HCT116 (cell line): ENCODE measurements around the gene LTO1. TPM values are rescaled to one million over a fixed set of nuclear protein-coding genes. Genes with fewer than 3 reads are reported as not detected.

Source experiments
- ATAC-seq: fragments of 200-7000 bp; cut with Tn5 transposase; 2 replicates; pipeline ENCODE4 v1.9.1; 2020; ENCODE audit warnings: mild to moderate bottlenecking, moderate library complexity
- BruUV-seq: library from RNA; stranded (reverse); fragments of 400-500 nt; replicated peaks from 2 replicates; lab custom pipeline; 2021; lab: Mats Ljungman, UMichigan
- CTCF ChIA-PET: fragments of 300-600 bp; sonication (Branson Sonifier 250); formaldehyde crosslinking; loops from one replicate; lab custom pipeline; 2021; ENCODE audit warnings: antibody characterized with exemption; lab: Charles Lee
- POLR2A ChIA-PET: fragments of 300-600, 350-600 bp; sonication (Branson Sonifier 250); formaldehyde crosslinking; loops from one replicate; lab custom pipeline; 2021; ENCODE audit warnings: antibody characterized with exemption; lab: Charles Lee
- RAD21 ChIA-PET, 2 experiments: fragments of 300-600 bp; sonication (Branson Sonifier 250); formaldehyde crosslinking; loops; one replicate each; lab custom pipeline; 2023; ENCODE audit warnings: low total read pairs in 2 of 2; ENCODE audit not compliant: uncharacterized antibody in 2 of 2, unreplicated experiment in 2 of 2, low non-redundant PET in 1 of 2; lab: Charles Lee
- DNase-seq: peaks from one replicate; pipeline ENCODE4 v3.0.0-alpha.2; 2010; ENCODE audit warnings: low read depth, low spot score
- H2AFZ ChIP-seq: fragments of 200-600 bp; shearing (Covaris generic), sonication (generic); 2 replicates; pipeline ENCODE4 v1.6.1; 2017; ENCODE audit warnings: low read depth, mixed run types, mixed read lengths, antibody characterized with exemption, low read length; ENCODE audit not compliant: poor library complexity, severe bottlenecking
- H3K27ac ChIP-seq: 2 replicates; pipeline ENCODE4 v1.5.1; 2012; ENCODE audit warnings: low read depth, low read length
- H3K27me3 ChIP-seq: fragments of 200-600 bp; sonication (generic); 2 replicates; pipeline ENCODE4 v1.6.1; 2016; ENCODE audit warnings: mixed run types, low read length, mixed read lengths; ENCODE audit not compliant: insufficient read depth
- H3K36me3 ChIP-seq, 2 experiments: fragments of 200-500 bp in 1 of 2; fragments of 200-600 bp in 1 of 2; sonication (Bioruptor generic) in 1 of 2; sonication (generic) in 1 of 2; 2 replicates each; pipeline versions ENCODE4 v1.5.1 to v1.6.1; 2014 to 2016; ENCODE audit warnings: low read length in 2 of 2, inconsistent platforms in 1 of 2, mixed read lengths in 1 of 2, mixed run types in 1 of 2; ENCODE audit not compliant: insufficient read depth in 2 of 2, control insufficient read depth in 1 of 2
- H3K4me1 ChIP-seq, 2 experiments: fragments of 200-600 bp in 1 of 2; sonication (generic) in 1 of 2; 2 replicates each; pipeline versions ENCODE4 v1.5.1 to v1.6.1; 2012 to 2017; ENCODE audit warnings: low read length in 2 of 2, inconsistent platforms in 1 of 2, mild to moderate bottlenecking in 1 of 2, mixed read lengths in 1 of 2, mixed run types in 1 of 2, moderate library complexity in 1 of 2; ENCODE audit not compliant: insufficient read depth in 2 of 2, control insufficient read depth in 1 of 2
- H3K4me2 ChIP-seq: fragments of 200-600 bp; sonication (generic); 2 replicates; pipeline ENCODE4 v1.6.1; 2017; ENCODE audit warnings: mixed run types, low read length, mixed read lengths
- H3K4me3 ChIP-seq, 2 experiments: fragments of 200-600 bp in 1 of 2; sonication (generic) in 1 of 2; replicated peaks in 1 of 2; 2 replicates each; pipeline ENCODE4 v1.5.1; 2011 to 2016; ENCODE audit warnings: low read length in 2 of 2, control low read depth in 1 of 2, low read depth in 1 of 2, mild to moderate bottlenecking in 1 of 2, mixed read lengths in 1 of 2, mixed run types in 1 of 2
- H3K79me2 ChIP-seq: fragments of 200-600 bp; sonication (generic); 2 replicates; pipeline ENCODE4 v1.6.1; 2017; ENCODE audit warnings: mild to moderate bottlenecking, mixed run types, low read length, moderate library complexity, mixed read lengths; ENCODE audit not compliant: insufficient read depth
- H3K9ac ChIP-seq: fragments of 200-600 bp; sonication (generic); 2 replicates; pipeline ENCODE4 v1.6.1; 2016; ENCODE audit warnings: low read length, mixed read lengths
- H3K9me2 ChIP-seq: fragments of 200-600 bp; sonication (generic), shearing (Covaris generic); 2 replicates; pipeline ENCODE4 v1.6.1; 2017; ENCODE audit warnings: mixed run types, mild to moderate bottlenecking, moderate library complexity; ENCODE audit not compliant: insufficient read depth
- H3K9me3 ChIP-seq, 2 experiments: fragments of 200-500 bp in 1 of 2; fragments of 200-600 bp in 1 of 2; sonication (Bioruptor generic) in 1 of 2; sonication (generic) in 1 of 2; 2 replicates each; pipeline ENCODE4 v1.6.1; 2014 to 2017; ENCODE audit warnings: low read length in 2 of 2, mixed read lengths in 2 of 2, inconsistent platforms in 1 of 2, low read depth in 1 of 2, mild to moderate bottlenecking in 1 of 2, mixed run types in 1 of 2, moderate library complexity in 1 of 2; ENCODE audit not compliant: control insufficient read depth in 1 of 2, insufficient read depth in 1 of 2
- H4K20me1 ChIP-seq: fragments of 200-600 bp; sonication (generic), shearing (Covaris generic); 2 replicates; pipeline ENCODE4 v1.6.1; 2017; ENCODE audit warnings: mixed run types, mild to moderate bottlenecking, moderate library complexity; ENCODE audit not compliant: insufficient read depth
- CBX3 ChIP-seq: IDR thresholded peaks from 2 replicates; pipeline ENCODE4 v1.6.1; 2012; ENCODE audit warnings: low read depth
- CEBPB ChIP-seq: IDR thresholded peaks from 2 replicates; pipeline ENCODE4 v1.6.1; 2012; ENCODE audit warnings: low read depth
- CTCF ChIP-seq, 3 experiments: fragments of 200-600 bp in 1 of 3; sonication (generic) in 1 of 3; IDR thresholded peaks in 2 of 3; conservative IDR thresholded peaks in 1 of 3; 2 replicates each; pipeline ENCODE4 v1.5.1; 2012 to 2017; ENCODE audit warnings: low read depth in 2 of 3, low read length in 2 of 3, antibody characterized with exemption in 1 of 3, borderline replicate concordance in 1 of 3, control low read depth in 1 of 3, mild to moderate bottlenecking in 1 of 3, mixed read lengths in 1 of 3, mixed run types in 1 of 3, moderate library complexity in 1 of 3; ENCODE audit not compliant: insufficient read depth in 1 of 3
- ELF1 ChIP-seq: IDR thresholded peaks from 2 replicates; pipeline ENCODE4 v1.6.1; 2012; ENCODE audit warnings: low read depth, borderline replicate concordance
- EZH2 ChIP-seq: fragments of 200-600 bp; sonication (generic); IDR thresholded peaks from 2 replicates; pipeline ENCODE4 v1.6.1; 2017; ENCODE audit warnings: antibody characterized with exemption, mixed run types
- EZH2phosphoT487 ChIP-seq: fragments of 200-600 bp; IDR thresholded peaks from 2 replicates; pipeline ENCODE4 v1.6.1; 2018; ENCODE audit warnings: antibody characterized with exemption, borderline replicate concordance
- FOSL1 ChIP-seq: IDR thresholded peaks from 2 replicates; pipeline ENCODE4 v1.6.1; 2012; ENCODE audit warnings: low read depth
- JUND ChIP-seq: IDR thresholded peaks from 2 replicates; pipeline ENCODE4 v1.6.1; 2012
- POLR2A ChIP-seq: IDR thresholded peaks from 2 replicates; pipeline ENCODE4 v1.7.0; 2011; ENCODE audit warnings: borderline replicate concordance; ENCODE audit not compliant: insufficient read depth, insufficient read length; ENCODE audit errors: extremely low read depth
- RAD21 ChIP-seq: IDR thresholded peaks from 2 replicates; pipeline ENCODE4 v1.6.1; 2012; ENCODE audit warnings: low read depth, mild to moderate bottlenecking
- REST ChIP-seq: IDR thresholded peaks from 2 replicates; pipeline ENCODE4 v1.6.1; 2012; ENCODE audit warnings: low read depth
- TCF7L2 ChIP-seq: IDR thresholded peaks from 2 replicates; pipeline ENCODE4 v1.7.0; 2011; ENCODE audit warnings: borderline replicate concordance, inconsistent platforms; ENCODE audit not compliant: insufficient read depth, insufficient read length; ENCODE audit errors: extremely low read depth
- YY1 ChIP-seq: IDR thresholded peaks from 2 replicates; pipeline ENCODE4 v1.6.1; 2011; ENCODE audit warnings: low read length, low read depth, moderate library complexity, mild to moderate bottlenecking; ENCODE audit not compliant: insufficient replicate concordance; ENCODE audit errors: extremely low read depth
- ZBTB33 ChIP-seq: IDR thresholded peaks from 2 replicates; pipeline ENCODE4 v1.6.1; 2011; ENCODE audit warnings: mild to moderate bottlenecking, low read length, moderate library complexity; ENCODE audit not compliant: insufficient replicate concordance; ENCODE audit errors: extremely low read depth
- ZFX ChIP-seq: fragments of 450-650 bp; IDR thresholded peaks from 2 replicates; pipeline ENCODE4 v1.6.1; 2017
- ZNF274 ChIP-seq: fragments of 200-500 bp; sonication (Bioruptor generic); IDR thresholded peaks from 2 replicates; pipeline ENCODE4 v1.6.1; 2014; ENCODE audit warnings: mild to moderate bottlenecking, low read depth, low read length, inconsistent platforms
- intact Hi-C: fragments of 100-400 bp; cut with micrococcal nuclease; formaldehyde crosslinking; loops from 2 replicates; pipeline ENCODE4 v1.10.0; 2022
- total RNA-seq: library from RNA; stranded (reverse); gene quantifications from one replicate; pipeline ENCODE4 v1.2.1, GENCODE V29; 2021; ENCODE audit not compliant: unreplicated experiment

Gene LTO1
- total RNA-seq, 1 experiment from 2014 or later, result 21.3 TPM

- H3K36me3 ChIP-seq, result peaks cover 58 to 70% of the 10 kb centered on the region in 2 experiments
- no peak overlapping the region for H2AFZ ChIP-seq
- DNase-seq (no peak), ATAC-seq (no peak)
- H4K20me1 ChIP-seq, result peaks cover 37% of the 10 kb centered on the region; the same call in 1 of the 2 replicates
- H3K9me3 ChIP-seq, result no peaks in the 10 kb centered on the region
- TF ChIP-seq EZH2phosphoT487 (no peak), ELF1 (no peak), CBX3 (no peak), ZBTB33 (no peak), RAD21 (no peak), ZNF274 (no peak), POLR2A (no peak), YY1 (no peak), CEBPB (no peak), JUND (no peak), CTCF (IDR thresholded peaks at IDR 0.05 in 2 of 3, conservative IDR thresholded peaks at IDR 0.05 in 1 of 3; ENCODE audit: borderline replicate concordance in 1 of 3, insufficient read depth in 1 of 3, low read depth in 2 of 3, low read length in 2 of 3) (no peak), ZFX (no peak), TCF7L2 (no peak), EZH2 (no peak), REST (no peak), FOSL1 (no peak)
- TF ChIP-seq, all 23 proteins: peak for 0
- BruUV-seq, result no TSS peak
- no peak overlapping the region for H3K9ac ChIP-seq
- H3K27me3 ChIP-seq, result no peaks in the 10 kb centered on the region
- H3K9me2 ChIP-seq, result no peaks in the 10 kb centered on the region
- H3K4me2 ChIP-seq, result no peak overlapping the region
- no peak overlapping the region for H3K4me3 ChIP-seq
- H3K27ac ChIP-seq, result no peak overlapping the region; the same call in 1 of the 2 replicates
- POLR2A ChIA-PET, result no interaction called here
- RAD21 ChIA-PET, result interaction anchor here in 1 of 2 experiments (0.6 kb wide), 1 partner anchor 34 kb away, joined by 6 read pairs; no protein-coding TSS in a partner anchor
- H3K79me2 ChIP-seq, result peaks cover 69% of the 10 kb centered on the region
- intact Hi-C loops, result no loop called here
- peaks cover 0 to 70% of the 10 kb centered on the region in 2 experiments; a peak in 3 of 4 replicates for H3K4me1 ChIP-seq
- CTCF ChIA-PET, result no interaction called here
These were observed 24.9 kb downstream of the LTO1 start for GRCh38 chr11:69650081-69650831.
